AG09309 (cell line): ENCODE data around the gene CDC14A.
"Not testable (repeated sequence)": the region's sequence is repeated elsewhere in the genome, so short reads cannot be mapped to it uniquely, and the experiment has no call there.

Experiments
- DNase-seq: peaks from one replicate; pipeline ENCODE4 v3.0.0-alpha.2; 2010; ENCODE audit warnings: low read depth
- H3K4me3 ChIP-seq: 2 replicates; pipeline ENCODE4 v1.5.1; 2011; ENCODE audit warnings: mild to moderate bottlenecking, low read depth, low read length, moderate library complexity; ENCODE audit not compliant: control insufficient read depth
- TF ChIP-seq, protein P1 (sequence below): IDR thresholded peaks from 2 replicates; pipeline ENCODE4 v1.5.1; 2011; ENCODE audit warnings: mild to moderate bottlenecking, low read depth, low read length, inconsistent platforms; ENCODE audit not compliant: insufficient read depth, control insufficient read depth; ENCODE audit errors: missing control alignments

The CDC14A gene

DNA sequence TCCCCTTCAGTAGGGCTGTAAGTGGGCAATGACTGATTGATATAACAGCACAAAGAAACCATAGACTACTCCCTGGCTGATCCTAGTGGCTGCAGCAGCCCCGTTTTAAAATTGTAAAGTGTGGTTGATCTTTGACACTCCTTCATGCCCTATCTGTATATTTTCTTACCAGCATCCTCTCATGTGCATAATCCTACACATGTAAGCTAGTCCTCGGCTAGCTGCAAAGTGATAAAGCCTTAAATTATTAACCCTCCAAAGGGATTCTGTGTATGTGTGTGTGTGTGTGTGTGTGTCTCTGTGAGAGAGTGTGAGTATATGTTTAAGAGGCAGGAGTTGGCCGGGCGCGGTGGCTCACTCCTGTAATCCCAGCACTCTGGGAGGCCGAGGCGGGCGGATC is 30.8 kb upstream of the CDC14A start:
- no peak for DNase-seq
- H3K4me3 ChIP-seq: no peak overlapping the region
- TF ChIP-seq, protein P1, sequence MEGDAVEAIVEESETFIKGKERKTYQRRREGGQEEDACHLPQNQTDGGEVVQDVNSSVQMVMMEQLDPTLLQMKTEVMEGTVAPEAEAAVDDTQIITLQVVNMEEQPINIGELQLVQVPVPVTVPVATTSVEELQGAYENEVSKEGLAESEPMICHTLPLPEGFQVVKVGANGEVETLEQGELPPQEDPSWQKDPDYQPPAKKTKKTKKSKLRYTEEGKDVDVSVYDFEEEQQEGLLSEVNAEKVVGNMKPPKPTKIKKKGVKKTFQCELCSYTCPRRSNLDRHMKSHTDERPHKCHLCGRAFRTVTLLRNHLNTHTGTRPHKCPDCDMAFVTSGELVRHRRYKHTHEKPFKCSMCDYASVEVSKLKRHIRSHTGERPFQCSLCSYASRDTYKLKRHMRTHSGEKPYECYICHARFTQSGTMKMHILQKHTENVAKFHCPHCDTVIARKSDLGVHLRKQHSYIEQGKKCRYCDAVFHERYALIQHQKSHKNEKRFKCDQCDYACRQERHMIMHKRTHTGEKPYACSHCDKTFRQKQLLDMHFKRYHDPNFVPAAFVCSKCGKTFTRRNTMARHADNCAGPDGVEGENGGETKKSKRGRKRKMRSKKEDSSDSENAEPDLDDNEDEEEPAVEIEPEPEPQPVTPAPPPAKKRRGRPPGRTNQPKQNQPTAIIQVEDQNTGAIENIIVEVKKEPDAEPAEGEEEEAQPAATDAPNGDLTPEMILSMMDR: no peak

DNA sequence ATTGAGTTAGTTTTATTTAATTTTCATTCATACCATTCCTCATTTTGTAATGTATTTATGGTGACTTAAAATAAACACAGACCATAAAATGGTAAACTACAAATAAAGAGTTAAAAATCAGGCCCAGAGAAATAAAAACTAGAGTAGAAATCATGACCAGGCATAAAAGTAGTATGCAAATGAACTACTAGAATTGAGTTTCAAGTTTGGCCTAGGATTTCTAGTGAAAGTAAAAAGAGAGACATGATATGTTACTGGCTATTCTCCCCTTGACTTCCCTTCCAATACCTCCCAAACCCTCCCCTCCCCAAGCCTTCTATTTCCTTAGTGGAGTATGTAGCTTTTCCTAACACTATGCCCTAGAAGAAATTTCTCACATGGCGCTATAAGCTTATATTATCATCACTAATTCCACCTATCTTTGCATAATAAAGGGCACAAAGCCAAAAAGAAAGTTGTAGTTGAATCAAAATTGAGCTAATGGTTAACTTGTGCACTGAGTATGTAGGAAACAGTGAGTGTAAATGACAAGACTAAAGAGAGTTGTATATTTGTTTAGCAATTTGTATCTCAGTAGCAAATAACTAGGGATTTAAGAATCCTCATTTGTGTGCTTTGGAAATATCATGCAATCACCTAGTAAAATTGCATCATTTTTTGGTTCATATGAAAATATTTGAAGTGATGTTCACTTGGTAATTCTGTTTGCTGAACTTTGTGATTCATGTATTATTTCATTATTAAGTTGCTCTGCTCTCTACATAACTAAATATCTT is 29.7 kb upstream of the CDC14A start:
- TF ChIP-seq, protein P1: no peak
- DNase-seq: peak; percentile 63

DNA sequence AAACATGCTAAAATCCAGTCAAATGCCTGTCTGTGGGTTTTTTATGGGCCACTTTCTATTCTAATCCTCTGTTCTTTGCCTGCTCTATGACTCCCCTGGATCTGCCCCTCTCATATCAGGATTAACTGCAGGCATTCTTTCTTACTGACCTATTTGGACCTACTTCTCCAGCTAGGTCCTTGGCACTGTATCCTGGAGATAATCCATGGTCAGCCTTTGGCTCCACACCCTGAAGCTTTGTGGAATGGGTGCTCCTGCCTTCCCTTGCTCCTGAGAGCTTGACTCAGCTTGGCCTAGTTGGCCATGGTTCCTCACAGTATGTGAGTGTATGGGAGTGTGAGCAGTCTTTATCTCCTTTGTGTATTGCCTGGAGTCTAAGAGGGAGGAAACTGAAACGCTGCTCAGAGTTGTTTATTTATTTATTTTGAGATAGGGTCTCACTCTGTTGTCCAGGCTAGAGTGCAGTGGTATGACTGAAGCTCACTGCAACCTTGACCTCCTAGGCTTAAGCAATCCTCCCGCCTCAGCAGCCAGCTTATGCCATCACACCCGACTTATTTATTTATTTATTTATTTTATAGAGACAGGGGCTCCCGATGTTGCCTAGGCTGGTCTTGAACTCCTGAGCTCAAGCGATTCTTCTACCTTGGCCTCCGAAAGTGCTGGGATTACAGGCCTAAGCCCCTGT is 28.7 kb upstream of the CDC14A start:
- no peak overlapping the region for H3K4me3 ChIP-seq
- TF ChIP-seq, protein P1: no peak
- DNase-seq: peak; percentile 28

More for the DNA sequence above, 29.7 kb upstream of the CDC14A start:
- no peak overlapping the region for H3K4me3 ChIP-seq

DNA sequence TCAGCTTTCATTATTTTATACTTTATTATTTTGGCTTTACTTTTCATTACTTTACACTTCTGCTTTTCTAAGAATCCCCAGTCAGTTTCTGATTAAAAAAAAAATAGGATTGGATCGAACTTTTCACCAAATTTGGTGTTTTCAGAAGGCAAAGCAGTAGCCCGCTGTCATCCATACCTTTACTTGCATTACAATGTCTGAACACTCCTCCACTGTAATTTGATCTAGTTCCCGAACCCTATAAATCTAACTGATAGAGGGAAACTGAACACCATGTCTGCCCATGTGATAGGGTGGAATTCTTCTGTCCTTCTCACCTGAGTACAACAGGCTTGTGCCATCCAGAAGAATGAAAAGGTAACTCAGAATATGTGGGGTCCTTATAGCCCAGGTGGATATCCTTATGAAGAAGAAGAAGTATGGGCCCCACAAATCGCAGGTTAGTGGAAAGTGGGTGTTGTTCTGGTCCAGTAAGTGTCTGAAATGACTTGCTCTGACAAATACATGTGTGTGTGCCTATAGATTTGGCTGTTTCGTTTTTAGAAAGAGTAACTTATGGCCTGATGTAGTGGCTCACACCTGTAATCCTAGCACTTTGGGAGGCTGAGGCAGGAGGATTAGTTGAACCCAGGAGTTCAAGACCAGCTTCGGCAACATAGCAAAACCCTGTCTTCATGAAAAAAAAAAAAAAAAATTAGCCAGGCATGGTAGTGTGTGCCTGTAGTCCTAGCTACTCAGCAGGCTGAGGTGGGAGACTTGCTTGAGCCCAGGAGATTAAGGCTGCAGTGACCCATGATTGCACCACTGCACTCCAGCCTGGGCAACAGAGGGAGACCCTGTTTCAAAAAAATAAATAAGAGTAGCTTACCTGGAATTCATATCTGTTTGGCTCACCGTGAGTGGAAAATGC is 26.6 kb upstream of the CDC14A start:
- TF ChIP-seq, protein P1: no peak
- no peak for DNase-seq
- H3K4me3 ChIP-seq: no peak overlapping the region

DNA sequence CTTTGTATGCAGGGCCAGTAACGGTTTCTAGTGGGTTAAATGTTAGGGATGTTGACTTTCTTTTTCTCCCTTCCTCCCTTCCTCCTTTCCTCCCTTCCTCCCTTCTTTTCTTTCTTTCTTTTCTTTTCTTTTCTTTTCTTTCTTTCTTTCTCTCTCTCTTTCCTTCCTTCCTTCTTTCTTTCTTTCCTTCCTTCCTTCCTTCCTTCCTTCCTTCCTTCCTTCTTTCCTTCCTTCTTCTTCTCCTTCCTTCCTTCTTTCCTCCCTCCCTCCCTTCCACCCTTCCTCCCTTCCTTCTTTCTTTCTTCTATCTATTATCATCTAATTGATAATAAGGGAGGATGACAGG is 26.0 kb upstream of the CDC14A start:
- H3K4me3 ChIP-seq, DNase-seq: not testable (repeated sequence)

DNA sequence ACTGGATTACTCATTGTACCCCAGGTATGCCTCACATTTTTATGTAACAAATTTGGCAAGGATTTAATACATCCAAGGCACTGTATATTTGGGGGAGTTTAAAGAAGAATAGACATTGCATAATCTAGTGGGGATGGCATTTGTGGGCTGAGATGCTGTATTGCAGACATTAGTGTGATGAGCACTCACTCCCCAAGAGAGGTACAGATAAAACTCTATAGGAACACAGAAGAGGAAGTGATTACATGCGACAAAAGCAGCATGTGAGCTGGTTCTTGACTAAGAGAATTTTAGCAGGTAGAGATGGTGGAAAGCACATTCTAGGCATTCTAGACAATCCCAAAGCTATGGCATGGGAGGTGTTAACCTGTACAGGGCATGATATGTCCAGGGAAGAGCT is 24.2 kb upstream of the CDC14A start:
- TF ChIP-seq, protein P1: no peak
- H3K4me3 ChIP-seq: no peak overlapping the region
- no peak for DNase-seq

DNA sequence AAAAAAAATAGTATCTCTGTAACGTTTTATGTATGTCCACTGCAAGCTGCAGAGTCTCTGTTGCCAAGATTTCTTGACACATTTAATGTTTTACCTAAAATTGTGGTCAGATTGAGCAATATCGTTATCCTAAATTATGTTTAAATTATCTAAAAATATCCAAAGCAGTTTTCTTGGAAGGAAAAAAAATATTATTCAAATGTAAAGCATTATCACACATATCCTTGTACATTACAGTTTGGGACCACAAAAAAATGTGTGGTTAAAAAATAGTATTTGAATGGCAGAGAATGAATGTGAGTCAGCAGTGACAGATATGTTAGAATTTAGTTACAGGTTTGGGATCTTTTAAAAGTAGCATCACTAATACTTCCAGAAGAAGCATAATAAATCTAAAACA is 21.2 kb upstream of the CDC14A start:
- not testable (repeated sequence) for DNase-seq, H3K4me3 ChIP-seq
